ENCODE measurements around the gene PCSK2.

GRCh38 chr20:17488916-17489600, 262.2 kb downstream of the PCSK2 start:
- TF ChIP-seq POLR2AphosphoS5 (IDR thresholded peaks at IDR 0.05), result no peak
- TF ChIP-seq RAD21 (conservative IDR thresholded peaks at IDR 0.05), result no peak
- TF ChIP-seq EP300 (conservative IDR thresholded peaks at IDR 0.05; ENCODE audit: poor library complexity, severe bottlenecking), result no peak
- no peak for TF ChIP-seq CTCF (IDR thresholded peaks at IDR 0.05; ENCODE audit: poor library complexity, severe bottlenecking)
